ENCODE results near the gene PLAC1.

Gene PLAC1

GRCh38 chrX:134592303-134592702, 66.0 kb downstream of the PLAC1 start:
- TF ChIP-seq TAF1 (IDR thresholded peaks at IDR 0.05; ENCODE audit: low read depth) (no peak), EP300 (IDR thresholded peaks at IDR 0.05; ENCODE audit: borderline replicate concordance) (no peak), NFIC (IDR thresholded peaks at IDR 0.05) (no peak), EGR1 (IDR thresholded peaks at IDR 0.05) (no peak), TEAD4 (IDR thresholded peaks at IDR 0.05) (no peak), YY1 (IDR thresholded peaks at IDR 0.05; ENCODE audit: low read depth) (no peak), MAX (IDR thresholded peaks at IDR 0.05) (no peak), CEBPB (IDR thresholded peaks at IDR 0.05) (no peak), ZBTB7A (IDR thresholded peaks at IDR 0.05; ENCODE audit: low read depth) (no peak), USF1 (IDR thresholded peaks at IDR 0.05) (no peak), RAD21 (IDR thresholded peaks at IDR 0.05; ENCODE audit: low read depth) (no peak), FOXM1 (IDR thresholded peaks at IDR 0.05; ENCODE audit: borderline replicate concordance, low read depth) (no peak), TCF12 (IDR thresholded peaks at IDR 0.05; ENCODE audit: low read depth) (no peak), CREB1 (IDR thresholded peaks at IDR 0.05; ENCODE audit: low read depth) (no peak), REST (IDR thresholded peaks at IDR 0.05; ENCODE audit: low read depth) (no peak)

- no peak for TF ChIP-seq EGR1 (IDR thresholded peaks at IDR 0.05)
- no peak for TF ChIP-seq TEAD4 (IDR thresholded peaks at IDR 0.05)
- no peak for TF ChIP-seq YY1 (IDR thresholded peaks at IDR 0.05; ENCODE audit: low read depth)
- TF ChIP-seq ZBTB7A (IDR thresholded peaks at IDR 0.05; ENCODE audit: low read depth), result no peak
- TF ChIP-seq TAF1 (IDR thresholded peaks at IDR 0.05; ENCODE audit: low read depth), result no peak
- no peak for TF ChIP-seq FOXM1 (IDR thresholded peaks at IDR 0.05; ENCODE audit: borderline replicate concordance, low read depth)
- TF ChIP-seq TCF12 (IDR thresholded peaks at IDR 0.05; ENCODE audit: low read depth), result no peak
- no peak for TF ChIP-seq RAD21 (IDR thresholded peaks at IDR 0.05; ENCODE audit: low read depth)
- no peak for TF ChIP-seq CREB1 (IDR thresholded peaks at IDR 0.05; ENCODE audit: low read depth)
- no peak for TF ChIP-seq REST (IDR thresholded peaks at IDR 0.05; ENCODE audit: low read depth)
These were observed 66.8 kb downstream of the PLAC1 start for GRCh38 chrX:134591502-134591901.

GRCh38 chrX:134588806-134589205, 69.5 kb downstream of the PLAC1 start:
- TF ChIP-seq ZBTB7A (IDR thresholded peaks at IDR 0.05; ENCODE audit: low read depth) (no peak), TEAD4 (IDR thresholded peaks at IDR 0.05) (no peak), TAF1 (IDR thresholded peaks at IDR 0.05; ENCODE audit: low read depth) (no peak), CEBPB (IDR thresholded peaks at IDR 0.05) (no peak), YY1 (IDR thresholded peaks at IDR 0.05; ENCODE audit: low read depth) (no peak), CREB1 (IDR thresholded peaks at IDR 0.05; ENCODE audit: low read depth) (no peak), RAD21 (IDR thresholded peaks at IDR 0.05; ENCODE audit: low read depth) (no peak), REST (IDR thresholded peaks at IDR 0.05; ENCODE audit: low read depth) (no peak), NFIC (IDR thresholded peaks at IDR 0.05) (no peak), EP300 (IDR thresholded peaks at IDR 0.05; ENCODE audit: borderline replicate concordance) (no peak), USF1 (IDR thresholded peaks at IDR 0.05) (no peak), EGR1 (IDR thresholded peaks at IDR 0.05) (no peak), MAX (IDR thresholded peaks at IDR 0.05) (no peak), FOXM1 (IDR thresholded peaks at IDR 0.05; ENCODE audit: borderline replicate concordance, low read depth) (no peak), TCF12 (IDR thresholded peaks at IDR 0.05; ENCODE audit: low read depth) (no peak)

GRCh38 chrX:134580907-134581306, 77.4 kb downstream of the PLAC1 start:
- TF ChIP-seq EP300 (IDR thresholded peaks at IDR 0.05; ENCODE audit: borderline replicate concordance), result no peak
- no peak for TF ChIP-seq ZBTB7A (IDR thresholded peaks at IDR 0.05; ENCODE audit: low read depth)
- TF ChIP-seq RAD21 (IDR thresholded peaks at IDR 0.05; ENCODE audit: low read depth), result no peak

- TF ChIP-seq TEAD4 (IDR thresholded peaks at IDR 0.05) (no peak), CEBPB (IDR thresholded peaks at IDR 0.05) (no peak), EGR1 (IDR thresholded peaks at IDR 0.05) (no peak), FOXM1 (IDR thresholded peaks at IDR 0.05; ENCODE audit: borderline replicate concordance, low read depth) (no peak), MAX (IDR thresholded peaks at IDR 0.05) (no peak), YY1 (IDR thresholded peaks at IDR 0.05; ENCODE audit: low read depth) (no peak), ZBTB7A (IDR thresholded peaks at IDR 0.05; ENCODE audit: low read depth) (no peak), REST (IDR thresholded peaks at IDR 0.05; ENCODE audit: low read depth) (no peak), TCF12 (IDR thresholded peaks at IDR 0.05; ENCODE audit: low read depth) (no peak), CREB1 (IDR thresholded peaks at IDR 0.05; ENCODE audit: low read depth) (no peak), TAF1 (IDR thresholded peaks at IDR 0.05; ENCODE audit: low read depth) (no peak), RAD21 (IDR thresholded peaks at IDR 0.05; ENCODE audit: low read depth) (no peak), EP300 (IDR thresholded peaks at IDR 0.05; ENCODE audit: borderline replicate concordance) (no peak), USF1 (IDR thresholded peaks at IDR 0.05) (no peak), NFIC (IDR thresholded peaks at IDR 0.05) (no peak)
These were observed 84.6 kb downstream of the PLAC1 start for GRCh38 chrX:134573683-134574035.

Data from Ishikawa (cell line).